Stimulated activated CD4-positive, alpha-beta T cell treated with anti-CD3 and anti-CD28 coated beads, Interleukin-12 subunit alpha, Interleukin-12 subunit beta, amount 100 ng/mL, for 48 hours (primary cell): Measurements from ENCODE around the gene POLG2.
"Not testable (repeated sequence)": the region's sequence is repeated elsewhere in the genome, so short reads cannot be mapped to it uniquely, and the experiment has no call there.

Experiments
- DNase-seq, 3 donors: peaks; one replicate each; pipeline ENCODE4 v3.0.0-alpha.2; 2020; ENCODE audit warnings: low read depth in 2 of 3, low spot score in 1 of 3

The POLG2 gene

DNA sequence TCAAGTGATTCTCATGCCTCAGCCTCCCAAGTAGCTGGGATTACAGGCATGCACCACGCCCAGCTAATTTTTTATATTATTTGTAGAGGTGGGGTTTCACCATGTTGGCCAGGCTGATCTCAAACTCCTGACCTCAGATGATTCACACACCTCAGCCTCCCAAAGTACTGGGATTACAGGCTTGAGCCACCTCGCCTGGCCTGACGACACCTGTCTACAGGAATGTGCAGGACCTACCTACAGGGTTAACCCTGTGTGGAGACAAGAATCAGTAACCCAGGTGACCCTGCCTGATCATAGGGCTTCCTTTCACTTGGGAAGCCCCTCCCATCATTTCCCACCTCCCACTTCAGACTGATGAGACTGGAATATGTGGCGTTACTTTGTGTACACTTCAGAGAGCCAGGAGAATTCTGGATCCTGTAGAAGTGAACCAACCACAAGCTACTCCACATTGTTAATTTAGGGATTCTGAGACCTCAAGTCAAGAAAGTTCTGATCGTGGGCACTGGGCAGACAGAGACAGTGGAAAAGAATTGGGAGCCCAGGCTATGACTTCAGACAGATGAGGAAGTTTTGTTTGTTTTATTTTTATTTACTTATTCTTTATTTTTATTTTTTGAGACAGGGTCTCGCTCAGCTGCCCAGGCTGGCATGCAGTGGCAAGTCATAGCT, 53.6 kb downstream of the POLG2 start:
- DNase-seq: no peak

DNA sequence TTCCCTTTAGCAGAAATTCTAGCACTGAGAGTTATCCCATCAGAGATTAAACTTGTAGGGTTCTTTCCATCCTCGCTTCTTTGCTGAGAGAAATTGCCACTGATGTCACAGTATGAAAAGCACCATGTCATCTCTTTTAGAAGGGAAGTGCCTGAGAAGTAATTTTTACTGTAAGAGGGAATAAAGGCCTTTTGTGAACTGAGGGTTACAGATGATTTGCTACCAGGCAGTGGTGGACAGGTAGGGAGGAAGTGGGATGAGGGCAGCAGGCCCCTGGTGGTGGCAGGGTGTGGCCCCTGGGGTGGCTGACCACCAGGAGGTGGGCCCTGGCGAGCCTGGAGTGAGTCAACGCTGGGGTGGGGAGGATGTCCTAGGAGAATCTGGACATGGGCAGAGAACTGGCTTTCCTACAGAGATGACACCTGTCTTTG, 54.3 kb downstream of the POLG2 start:
- no peak for DNase-seq

DNA sequence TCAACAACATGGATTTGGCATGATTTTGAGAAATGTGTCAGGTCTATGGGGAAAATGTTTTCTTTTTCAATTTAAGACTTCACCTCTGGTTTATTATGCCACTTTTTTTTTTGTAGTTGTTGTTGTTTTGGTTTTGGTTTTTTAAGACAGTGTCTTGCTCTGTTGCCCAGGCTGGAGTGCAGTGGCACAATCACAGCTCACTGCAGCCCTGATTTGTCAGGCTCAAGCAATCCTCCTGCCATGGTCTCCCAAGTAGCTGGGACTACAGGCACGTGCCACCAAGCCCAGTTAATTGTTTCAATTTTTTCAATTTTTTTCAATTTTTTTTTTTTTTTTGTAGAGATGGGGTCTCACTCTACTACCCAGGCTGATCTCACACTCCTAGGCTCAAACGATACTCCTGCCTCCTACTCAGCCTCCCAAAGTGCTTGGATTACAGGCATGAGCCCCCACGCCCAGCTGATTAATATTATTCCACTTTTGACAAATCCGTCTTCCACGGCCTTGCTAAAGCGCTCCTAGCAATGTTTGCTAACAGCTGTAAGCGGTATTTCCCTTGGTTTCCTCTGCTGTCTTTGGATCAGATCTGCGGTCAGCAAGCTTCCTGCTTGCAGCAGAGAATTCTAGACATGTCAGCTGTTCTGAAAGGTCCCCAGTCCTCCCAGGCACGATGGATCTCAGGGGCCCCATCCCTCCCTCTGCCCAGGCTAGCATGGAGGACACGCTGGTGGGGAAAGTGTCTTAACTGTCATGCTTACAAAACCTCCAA, 54.9 kb downstream of the POLG2 start:
- peak in 1 of 3 donors; percentile 8 for DNase-seq

DNA sequence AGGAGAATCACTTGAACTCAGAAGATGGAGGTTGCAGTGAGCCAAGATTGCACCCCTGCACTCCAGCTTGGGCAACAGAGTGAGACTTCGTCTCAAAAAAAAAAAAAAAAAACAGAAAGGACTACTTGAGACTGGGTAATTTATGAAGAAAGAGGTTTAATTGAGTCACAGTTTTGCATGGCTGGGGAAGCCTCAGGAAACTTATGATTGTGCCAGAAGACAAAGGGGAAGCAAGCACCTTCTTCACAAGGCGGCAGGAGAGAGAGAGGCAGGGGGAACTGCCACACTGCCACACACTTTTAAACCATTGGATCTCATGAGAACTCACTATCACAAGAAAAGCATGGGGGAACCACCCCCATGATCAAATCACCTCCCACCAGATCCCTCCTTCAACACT, 56.9 kb downstream of the POLG2 start:
- no peak for DNase-seq

DNA sequence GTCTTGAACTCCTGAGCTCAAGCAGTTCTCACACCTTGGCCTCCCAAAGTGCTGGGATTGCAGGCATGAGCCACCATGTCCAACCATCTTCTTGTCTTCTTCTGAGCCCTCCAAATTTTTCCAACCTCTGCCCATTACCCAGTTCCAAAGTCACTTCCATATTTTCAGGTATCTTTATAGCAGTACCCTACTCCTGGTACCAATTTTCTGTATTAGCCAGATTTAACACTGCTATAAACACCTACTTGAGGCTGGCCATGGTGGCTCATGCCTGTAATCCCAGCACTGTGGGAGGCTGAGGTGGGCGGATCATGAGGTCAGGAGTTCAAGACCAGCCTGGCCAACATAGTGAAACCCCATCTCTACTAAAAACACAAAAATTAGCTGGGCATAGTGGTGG, 57.3 kb downstream of the POLG2 start:
- DNase-seq: not testable (repeated sequence)

DNA sequence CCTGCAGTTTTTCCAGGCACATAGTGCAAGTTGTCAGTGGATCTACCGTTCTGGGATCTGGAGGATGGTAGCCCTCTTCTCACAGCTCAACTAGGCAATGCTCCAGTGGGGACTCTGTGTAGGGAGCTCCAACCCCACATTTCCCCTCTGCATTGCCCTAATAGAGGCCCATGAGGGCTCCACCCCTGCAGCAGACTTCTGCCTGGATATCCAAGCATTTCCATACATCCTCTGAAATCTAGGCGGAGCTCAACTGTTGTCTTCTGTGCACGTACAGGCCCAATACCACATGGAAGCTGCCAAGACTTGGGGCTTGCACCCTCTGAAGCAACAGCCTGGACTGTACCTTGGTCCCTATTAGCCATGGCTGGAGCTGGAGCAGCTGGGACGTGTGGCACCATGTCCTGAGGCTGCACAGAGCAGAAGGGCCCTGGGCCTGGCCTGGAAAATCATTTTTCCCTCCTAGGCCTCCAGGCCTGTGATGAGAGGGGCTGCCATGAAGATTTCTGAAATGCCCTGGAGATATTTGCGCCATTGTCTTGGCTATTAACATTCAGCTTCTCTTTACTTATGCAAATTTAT, 58.8 kb downstream of the POLG2 start:
- no peak for DNase-seq

DNA sequence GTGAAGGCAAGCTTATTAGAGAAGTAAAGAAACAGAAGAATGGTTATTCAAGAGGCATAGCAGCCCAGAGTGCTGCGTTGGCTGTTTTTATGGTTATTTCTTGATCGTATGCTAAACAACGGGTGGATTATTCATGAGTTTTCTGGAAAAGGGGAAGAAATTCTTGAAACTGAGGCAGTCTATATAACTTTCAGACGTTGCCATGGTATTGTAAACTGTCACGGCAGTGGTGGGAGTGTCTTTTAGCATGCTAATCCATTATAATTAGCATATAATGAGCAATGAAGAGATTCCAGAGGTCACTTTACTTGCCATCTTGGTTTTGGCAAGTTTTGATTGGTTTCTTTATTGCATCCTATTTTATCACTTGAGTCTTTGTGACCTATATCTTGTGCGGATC, 65.3 kb downstream of the POLG2 start:
- no peak for DNase-seq

DNA sequence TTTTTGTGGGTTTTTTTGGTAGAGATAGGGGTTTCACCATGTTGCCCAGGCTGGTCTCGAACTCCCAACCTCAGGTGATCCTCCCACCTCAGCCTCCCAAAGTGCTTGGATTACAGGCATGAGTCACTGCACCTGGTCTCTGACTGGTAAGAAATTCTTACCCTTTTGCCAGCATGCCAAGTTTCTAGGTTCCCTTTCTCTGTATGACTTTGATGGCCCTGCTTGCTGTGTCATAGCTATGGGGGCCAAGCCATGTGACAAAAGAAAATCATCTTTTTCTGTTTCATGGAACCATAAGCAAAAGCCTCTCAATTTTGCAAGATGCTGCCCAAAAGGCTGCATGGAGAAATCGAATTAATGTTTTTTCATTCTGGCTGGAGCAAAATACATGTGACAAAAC, 66.8 kb downstream of the POLG2 start:
- not testable (repeated sequence) for DNase-seq

DNA sequence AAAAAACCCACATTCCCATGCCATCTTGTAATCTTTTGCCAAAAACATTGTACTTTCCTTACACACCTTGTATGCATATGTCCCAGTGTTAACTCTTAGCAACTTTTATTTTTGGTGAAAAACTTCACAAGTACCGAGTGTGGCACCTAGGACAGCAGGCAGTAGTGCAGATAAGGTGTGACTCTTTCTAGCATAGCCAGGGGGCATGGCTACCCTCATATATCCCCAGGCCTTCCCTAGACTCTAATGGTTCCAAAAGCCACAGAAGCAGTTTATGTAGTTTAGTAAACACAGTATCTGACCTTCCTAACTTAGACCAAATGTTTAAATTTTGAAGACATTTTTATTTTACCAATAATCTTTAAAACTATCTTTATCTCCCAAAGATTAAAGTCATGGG, 68.4 kb downstream of the POLG2 start:
- DNase-seq: no peak
